ENCODE data around the gene AGPAT1. TPM values are rescaled to one million over a fixed set of nuclear protein-coding genes. Genes with fewer than 3 reads are reported as not detected.

AGPAT1 gene
- total and polyA plus RNA-seq, 2 of the 13 experiments (the other 11 are each of a cell fraction or from before 2014, with no cell fraction given): 51.3 to 139 TPM

- FAIRE-seq: no peak
- CTCF ChIA-PET (ENCODE audit: low intra/inter-chr PET ratio, low total read pairs): no interaction called here
- peak; percentile 15; the same call in 2 of the 3 replicates for ATAC-seq
Measured at GRCh38 chr6:32147401-32148132, 28.3 kb downstream of the AGPAT1 start.

More at GRCh38 chr6:32147401-32148132, 28.3 kb downstream of the AGPAT1 start:
- Histone ChIP-seq H3K4me1 (ENCODE audit: insufficient read depth, low read length) (peaks cover 13% of the 10 kb centered on the region), H4K20me1 (ENCODE audit: insufficient read depth, low read length) (no peaks in the 10 kb centered on the region), H2AFZ (ENCODE audit: low read length) (no peak overlapping the region), H3K4me3 (replicated peaks in 1 of 3; ENCODE audit: insufficient read depth in 1 of 3, low read depth in 2 of 3, low read length in 3 of 3) (no peak overlapping the region), H3K36me3 (replicated peaks in 1 of 2; ENCODE audit: control insufficient read depth in 1 of 2, insufficient read depth in 2 of 2, low read length in 2 of 2) (no peaks in the 10 kb centered on the region), H3K4me2 (ENCODE audit: low read depth, low read length) (no peak overlapping the region), H3K79me2 (ENCODE audit: insufficient read depth, low read length) (no peaks in the 10 kb centered on the region), H3K27ac (ENCODE audit: extremely low read length, insufficient read depth, low read length) (no peak overlapping the region), H3K27me3 (ENCODE audit: control insufficient read depth in 1 of 2, insufficient read depth in 2 of 2, low read length in 2 of 2) (peaks cover 0 to 5% of the 10 kb centered on the region in 2 experiments; a peak in 1 of 5 replicates), H3K9ac (ENCODE audit: insufficient read depth, low read depth, low read length) (no peak overlapping the region), H3K9me3 (ENCODE audit: low read length) (no peaks in the 10 kb centered on the region)
- BruUV-seq (replicated peaks): no TSS peak
- POLR2A ChIA-PET: no interaction called here
- 80% methylated on average over 4 of the region's 4 CpGs for WGBS (ENCODE audit: low lambda C conversion rate)
- DNase-seq (ENCODE audit: low spot score): no peak
- intact Hi-C loops (cut with micrococcal nuclease; ENCODE audit: unreplicated experiment) (no loop called here), in situ Hi-C loops (cut with HindIII; ENCODE audit: extremely low pct_ligation_motif_present, low pct_unique_long_range_greater_than_20kb) (no loop called here)
- TF ChIP-seq STAG1 (CRISPR knock-in tag; IDR thresholded peaks at IDR 0.05) (peak; percentile 16; the same call in 1 of the 2 replicates), CTCF (CRISPR knock-in tag; IDR thresholded peaks at IDR 0.05) (peak; percentile 35; the same call in 1 of the 2 replicates)
- TF ChIP-seq, protein P1, sequence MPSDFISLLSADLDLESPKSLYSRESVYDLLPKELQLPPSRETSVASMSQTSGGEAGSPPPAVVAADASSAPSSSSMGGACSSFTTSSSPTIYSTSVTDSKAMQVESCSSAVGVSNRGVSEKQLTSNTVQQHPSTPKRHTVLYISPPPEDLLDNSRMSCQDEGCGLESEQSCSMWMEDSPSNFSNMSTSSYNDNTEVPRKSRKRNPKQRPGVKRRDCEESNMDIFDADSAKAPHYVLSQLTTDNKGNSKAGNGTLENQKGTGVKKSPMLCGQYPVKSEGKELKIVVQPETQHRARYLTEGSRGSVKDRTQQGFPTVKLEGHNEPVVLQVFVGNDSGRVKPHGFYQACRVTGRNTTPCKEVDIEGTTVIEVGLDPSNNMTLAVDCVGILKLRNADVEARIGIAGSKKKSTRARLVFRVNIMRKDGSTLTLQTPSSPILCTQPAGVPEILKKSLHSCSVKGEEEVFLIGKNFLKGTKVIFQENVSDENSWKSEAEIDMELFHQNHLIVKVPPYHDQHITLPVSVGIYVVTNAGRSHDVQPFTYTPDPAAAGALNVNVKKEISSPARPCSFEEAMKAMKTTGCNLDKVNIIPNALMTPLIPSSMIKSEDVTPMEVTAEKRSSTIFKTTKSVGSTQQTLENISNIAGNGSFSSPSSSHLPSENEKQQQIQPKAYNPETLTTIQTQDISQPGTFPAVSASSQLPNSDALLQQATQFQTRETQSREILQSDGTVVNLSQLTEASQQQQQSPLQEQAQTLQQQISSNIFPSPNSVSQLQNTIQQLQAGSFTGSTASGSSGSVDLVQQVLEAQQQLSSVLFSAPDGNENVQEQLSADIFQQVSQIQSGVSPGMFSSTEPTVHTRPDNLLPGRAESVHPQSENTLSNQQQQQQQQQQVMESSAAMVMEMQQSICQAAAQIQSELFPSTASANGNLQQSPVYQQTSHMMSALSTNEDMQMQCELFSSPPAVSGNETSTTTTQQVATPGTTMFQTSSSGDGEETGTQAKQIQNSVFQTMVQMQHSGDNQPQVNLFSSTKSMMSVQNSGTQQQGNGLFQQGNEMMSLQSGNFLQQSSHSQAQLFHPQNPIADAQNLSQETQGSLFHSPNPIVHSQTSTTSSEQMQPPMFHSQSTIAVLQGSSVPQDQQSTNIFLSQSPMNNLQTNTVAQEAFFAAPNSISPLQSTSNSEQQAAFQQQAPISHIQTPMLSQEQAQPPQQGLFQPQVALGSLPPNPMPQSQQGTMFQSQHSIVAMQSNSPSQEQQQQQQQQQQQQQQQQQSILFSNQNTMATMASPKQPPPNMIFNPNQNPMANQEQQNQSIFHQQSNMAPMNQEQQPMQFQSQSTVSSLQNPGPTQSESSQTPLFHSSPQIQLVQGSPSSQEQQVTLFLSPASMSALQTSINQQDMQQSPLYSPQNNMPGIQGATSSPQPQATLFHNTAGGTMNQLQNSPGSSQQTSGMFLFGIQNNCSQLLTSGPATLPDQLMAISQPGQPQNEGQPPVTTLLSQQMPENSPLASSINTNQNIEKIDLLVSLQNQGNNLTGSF (CRISPR knock-in tag; IDR thresholded peaks at IDR 0.05): no peak
